HFF-Myc (cell line): ENCODE results near the gene GNMT.

Source experiments
- DNase-seq: peaks from one replicate; pipeline ENCODE4 v3.0.0-alpha.2; 2011; ENCODE audit warnings: low read depth; ENCODE audit errors: extremely low read depth
- H3K4me3 ChIP-seq: replicated peaks from 2 replicates; pipeline ENCODE4 v1.5.1; 2011; ENCODE audit warnings: low read depth, mild to moderate bottlenecking, control low read depth, low read length
- TF ChIP-seq, protein P1 (sequence below): IDR thresholded peaks from 2 replicates; pipeline ENCODE4 v1.5.1; 2012; ENCODE audit warnings: mild to moderate bottlenecking, low read depth, low read length, control low read depth; ENCODE audit errors: missing control alignments

GNMT gene

DNA sequence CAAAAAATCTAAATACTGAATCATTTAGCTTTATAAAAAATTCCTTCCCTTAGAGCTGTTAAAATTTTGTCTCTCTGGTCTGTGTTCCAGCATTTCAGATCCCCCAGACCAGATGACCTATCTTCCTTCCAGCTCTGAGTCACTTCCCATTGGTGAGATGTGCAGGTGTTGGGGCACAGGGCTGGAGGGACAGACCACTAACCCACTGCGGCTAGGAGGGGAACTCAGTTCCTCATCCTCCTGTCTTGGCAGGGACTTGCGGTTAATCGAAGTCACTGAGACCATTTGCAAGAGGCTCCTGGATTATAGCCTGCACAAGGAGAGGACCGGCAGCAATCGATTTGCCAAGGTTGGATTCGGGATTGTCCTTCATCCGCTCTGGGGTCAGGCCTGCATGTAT lies 25.2 kb upstream of the GNMT start:
- H3K4me3 ChIP-seq = no peak overlapping the region
- DNase-seq = no peak
- TF ChIP-seq, protein P1, sequence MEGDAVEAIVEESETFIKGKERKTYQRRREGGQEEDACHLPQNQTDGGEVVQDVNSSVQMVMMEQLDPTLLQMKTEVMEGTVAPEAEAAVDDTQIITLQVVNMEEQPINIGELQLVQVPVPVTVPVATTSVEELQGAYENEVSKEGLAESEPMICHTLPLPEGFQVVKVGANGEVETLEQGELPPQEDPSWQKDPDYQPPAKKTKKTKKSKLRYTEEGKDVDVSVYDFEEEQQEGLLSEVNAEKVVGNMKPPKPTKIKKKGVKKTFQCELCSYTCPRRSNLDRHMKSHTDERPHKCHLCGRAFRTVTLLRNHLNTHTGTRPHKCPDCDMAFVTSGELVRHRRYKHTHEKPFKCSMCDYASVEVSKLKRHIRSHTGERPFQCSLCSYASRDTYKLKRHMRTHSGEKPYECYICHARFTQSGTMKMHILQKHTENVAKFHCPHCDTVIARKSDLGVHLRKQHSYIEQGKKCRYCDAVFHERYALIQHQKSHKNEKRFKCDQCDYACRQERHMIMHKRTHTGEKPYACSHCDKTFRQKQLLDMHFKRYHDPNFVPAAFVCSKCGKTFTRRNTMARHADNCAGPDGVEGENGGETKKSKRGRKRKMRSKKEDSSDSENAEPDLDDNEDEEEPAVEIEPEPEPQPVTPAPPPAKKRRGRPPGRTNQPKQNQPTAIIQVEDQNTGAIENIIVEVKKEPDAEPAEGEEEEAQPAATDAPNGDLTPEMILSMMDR = no peak

DNA sequence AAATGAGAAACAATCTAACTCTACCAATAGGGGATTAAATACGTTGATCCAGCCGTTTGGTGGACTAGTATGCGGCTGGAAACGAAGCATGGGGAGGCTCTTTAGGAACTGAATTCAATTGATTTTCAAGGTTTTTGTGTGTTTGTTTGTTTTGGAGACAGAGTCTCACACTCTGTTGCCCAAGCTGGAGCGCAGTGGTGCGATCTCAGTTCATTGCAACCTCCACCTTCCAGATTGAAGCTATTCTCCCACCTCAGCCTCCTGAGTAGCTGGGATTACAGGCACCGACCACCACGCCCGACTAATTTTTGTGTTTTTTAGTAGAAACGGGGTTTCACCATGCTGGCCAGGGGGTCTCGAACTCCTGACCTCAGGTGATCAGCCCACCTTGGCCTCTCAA lies 24.2 kb upstream of the GNMT start:
- TF ChIP-seq, protein P1 = no peak
- DNase-seq = no peak

GRCh38 chr6:42937548-42938427 lies 22.8 kb upstream of the GNMT start:
- TF ChIP-seq, protein P1 = no peak
- no peak for DNase-seq
- H3K4me3 ChIP-seq = no peak overlapping the region

More for the DNA sequence above, 24.2 kb upstream of the GNMT start:
- H3K4me3 ChIP-seq = no peak overlapping the region

GRCh38 chr6:42938428-42938796 lies 22.1 kb upstream of the GNMT start:
- no peak overlapping the region for H3K4me3 ChIP-seq
- DNase-seq = no peak
- TF ChIP-seq, protein P1 = no peak

GRCh38 chr6:42938987-42939809 lies 21.4 kb upstream of the GNMT start:
- no peak overlapping the region for H3K4me3 ChIP-seq
- TF ChIP-seq, protein P1 = no peak
- DNase-seq = no peak

- DNase-seq = no peak
- no peak overlapping the region for H3K4me3 ChIP-seq
- TF ChIP-seq, protein P1 = no peak
These were observed 20.8 kb upstream of the GNMT start for GRCh38 chr6:42939810-42940167.
